ENCODE results near the gene MAN2A2.

DNA sequence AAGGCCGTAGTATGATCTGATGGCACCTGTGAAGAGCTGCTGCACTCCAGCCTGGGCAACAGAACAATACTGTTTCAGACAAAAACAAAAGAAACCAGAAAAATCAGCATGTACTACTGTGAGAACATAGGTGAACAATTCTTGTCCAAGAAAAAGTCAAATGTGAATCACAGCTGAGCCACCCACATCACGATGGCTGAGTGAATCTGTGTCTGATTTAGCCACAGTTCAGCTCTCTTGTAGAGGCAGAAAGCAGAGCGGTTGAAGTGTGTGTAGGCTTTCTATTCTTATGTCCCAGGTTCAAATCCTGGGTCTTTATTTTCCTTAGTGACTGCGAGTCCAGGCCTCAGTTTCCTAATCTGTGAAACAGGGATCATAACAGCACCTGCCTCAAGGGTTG lies 39.1 kb upstream of the MAN2A2 start:
- TF ChIP-seq, protein P1, sequence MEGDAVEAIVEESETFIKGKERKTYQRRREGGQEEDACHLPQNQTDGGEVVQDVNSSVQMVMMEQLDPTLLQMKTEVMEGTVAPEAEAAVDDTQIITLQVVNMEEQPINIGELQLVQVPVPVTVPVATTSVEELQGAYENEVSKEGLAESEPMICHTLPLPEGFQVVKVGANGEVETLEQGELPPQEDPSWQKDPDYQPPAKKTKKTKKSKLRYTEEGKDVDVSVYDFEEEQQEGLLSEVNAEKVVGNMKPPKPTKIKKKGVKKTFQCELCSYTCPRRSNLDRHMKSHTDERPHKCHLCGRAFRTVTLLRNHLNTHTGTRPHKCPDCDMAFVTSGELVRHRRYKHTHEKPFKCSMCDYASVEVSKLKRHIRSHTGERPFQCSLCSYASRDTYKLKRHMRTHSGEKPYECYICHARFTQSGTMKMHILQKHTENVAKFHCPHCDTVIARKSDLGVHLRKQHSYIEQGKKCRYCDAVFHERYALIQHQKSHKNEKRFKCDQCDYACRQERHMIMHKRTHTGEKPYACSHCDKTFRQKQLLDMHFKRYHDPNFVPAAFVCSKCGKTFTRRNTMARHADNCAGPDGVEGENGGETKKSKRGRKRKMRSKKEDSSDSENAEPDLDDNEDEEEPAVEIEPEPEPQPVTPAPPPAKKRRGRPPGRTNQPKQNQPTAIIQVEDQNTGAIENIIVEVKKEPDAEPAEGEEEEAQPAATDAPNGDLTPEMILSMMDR (IDR thresholded peaks at IDR 0.05; ENCODE audit: insufficient read depth, low read depth, low read length) = no peak
- TF ChIP-seq EZH2 (IDR thresholded peaks at IDR 0.05; ENCODE audit: insufficient read depth, low read length) = no peak
